ENCODE measurements around the gene MEI1. TPM values are rescaled to one million over a fixed set of nuclear protein-coding genes. Genes with fewer than 3 reads are reported as not detected.
A peak's percentile ranks its signal among the peaks of the same experiment; 100 is the strongest.

Gene MEI1
- total and polyA plus RNA-seq, 8 donors, result 1.6 to 15.2 (median 3.4) TPM; not detected in 2

DNA sequence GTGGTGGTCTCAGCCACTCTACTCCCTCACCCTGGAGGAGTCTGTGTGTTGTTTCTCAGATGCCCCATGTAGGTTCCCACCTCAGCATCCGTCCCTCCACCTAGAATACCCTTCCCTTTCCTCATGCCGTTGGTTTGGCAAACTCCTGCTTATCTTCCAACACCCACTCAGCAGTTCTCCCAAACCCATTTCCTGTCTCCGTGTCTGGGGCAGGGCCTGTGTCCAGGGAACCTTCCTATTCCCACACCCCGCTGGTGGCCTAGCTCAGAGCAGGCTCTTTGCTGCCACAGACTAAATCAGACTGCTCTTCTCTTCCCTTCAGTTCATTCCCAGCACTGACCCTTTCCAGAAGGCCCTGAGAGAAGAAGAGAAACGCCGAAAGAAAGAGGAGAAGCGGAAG lies 126.1 kb downstream of the MEI1 start:
- Histone ChIP-seq H3K27ac (peak overlapping the region in 2 of 5 donors; percentile 2 to 6), H3K27me3 (no peaks in the 10 kb centered on the region)
- DNase-seq, result no peak

DNA sequence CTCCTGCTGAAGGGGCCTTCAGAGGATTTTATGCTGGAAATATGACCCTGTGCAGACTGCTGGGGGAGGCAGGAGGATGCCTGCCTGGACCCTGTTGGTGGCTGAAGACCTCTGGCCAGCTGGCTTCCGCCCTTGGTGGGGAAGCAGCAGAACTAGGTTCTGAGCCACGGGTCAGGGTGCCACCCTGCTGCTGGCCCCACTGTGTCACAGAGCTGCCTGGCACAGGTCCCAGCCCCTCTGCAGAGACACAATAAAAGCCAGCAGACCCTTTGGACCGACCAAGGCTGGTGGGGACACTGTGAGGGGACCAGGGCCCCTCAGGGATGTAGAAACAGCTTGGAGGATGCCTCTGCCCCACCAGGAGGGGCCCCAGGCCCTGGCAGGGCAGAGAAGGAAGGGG lies 126.7 kb downstream of the MEI1 start:
- H3K27me3 ChIP-seq, result no peaks in the 10 kb centered on the region
- WGBS, 5 donors, result 46 to 80% (median 58%) methylated on average over 2 to 3 of the region's 3 CpGs
- H3K27ac ChIP-seq, result peak overlapping the region in 3 of 5 donors; percentile 2 to 6 (median 4)
- no peak for DNase-seq
- no peaks in the 10 kb centered on the region for H3K9me3 ChIP-seq
- H3K4me1 ChIP-seq, result peaks cover 22 to 39% (median 25%) of the 10 kb centered on the region in 4 donors
- TF ChIP-seq, protein P1, sequence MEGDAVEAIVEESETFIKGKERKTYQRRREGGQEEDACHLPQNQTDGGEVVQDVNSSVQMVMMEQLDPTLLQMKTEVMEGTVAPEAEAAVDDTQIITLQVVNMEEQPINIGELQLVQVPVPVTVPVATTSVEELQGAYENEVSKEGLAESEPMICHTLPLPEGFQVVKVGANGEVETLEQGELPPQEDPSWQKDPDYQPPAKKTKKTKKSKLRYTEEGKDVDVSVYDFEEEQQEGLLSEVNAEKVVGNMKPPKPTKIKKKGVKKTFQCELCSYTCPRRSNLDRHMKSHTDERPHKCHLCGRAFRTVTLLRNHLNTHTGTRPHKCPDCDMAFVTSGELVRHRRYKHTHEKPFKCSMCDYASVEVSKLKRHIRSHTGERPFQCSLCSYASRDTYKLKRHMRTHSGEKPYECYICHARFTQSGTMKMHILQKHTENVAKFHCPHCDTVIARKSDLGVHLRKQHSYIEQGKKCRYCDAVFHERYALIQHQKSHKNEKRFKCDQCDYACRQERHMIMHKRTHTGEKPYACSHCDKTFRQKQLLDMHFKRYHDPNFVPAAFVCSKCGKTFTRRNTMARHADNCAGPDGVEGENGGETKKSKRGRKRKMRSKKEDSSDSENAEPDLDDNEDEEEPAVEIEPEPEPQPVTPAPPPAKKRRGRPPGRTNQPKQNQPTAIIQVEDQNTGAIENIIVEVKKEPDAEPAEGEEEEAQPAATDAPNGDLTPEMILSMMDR (IDR thresholded peaks at IDR 0.05), result no peak
- intact Hi-C loops (cut with DNase I; ENCODE audit: low total_unique reads), result no loop called here
- H3K4me3 ChIP-seq, result no peak overlapping the region
- peaks cover 0 to 9% (median 8%) of the 10 kb centered on the region in 4 donors for H3K36me3 ChIP-seq

More for the DNA sequence above, 126.1 kb downstream of the MEI1 start:
- H3K36me3 ChIP-seq, result peaks cover 0 to 10% (median 9%) of the 10 kb centered on the region in 4 donors
- 58 to 64% (median 61%) methylated on average over 7 of the region's 7 CpGs for WGBS, 5 donors
- intact Hi-C loops (cut with DNase I; ENCODE audit: low total_unique reads), result no loop called here
- H3K4me3 ChIP-seq, result no peak overlapping the region
- no peaks in the 10 kb centered on the region for H3K9me3 ChIP-seq
- TF ChIP-seq POLR2AphosphoS5 (IDR thresholded peaks at IDR 0.05) (no peak), POLR2A (IDR thresholded peaks at IDR 0.05) (no peak), EP300 (IDR thresholded peaks at IDR 0.05) (no peak)
- TF ChIP-seq, protein P1 (IDR thresholded peaks at IDR 0.05), result no peak
- peaks cover 22 to 39% (median 25%) of the 10 kb centered on the region in 4 donors for H3K4me1 ChIP-seq

DNA sequence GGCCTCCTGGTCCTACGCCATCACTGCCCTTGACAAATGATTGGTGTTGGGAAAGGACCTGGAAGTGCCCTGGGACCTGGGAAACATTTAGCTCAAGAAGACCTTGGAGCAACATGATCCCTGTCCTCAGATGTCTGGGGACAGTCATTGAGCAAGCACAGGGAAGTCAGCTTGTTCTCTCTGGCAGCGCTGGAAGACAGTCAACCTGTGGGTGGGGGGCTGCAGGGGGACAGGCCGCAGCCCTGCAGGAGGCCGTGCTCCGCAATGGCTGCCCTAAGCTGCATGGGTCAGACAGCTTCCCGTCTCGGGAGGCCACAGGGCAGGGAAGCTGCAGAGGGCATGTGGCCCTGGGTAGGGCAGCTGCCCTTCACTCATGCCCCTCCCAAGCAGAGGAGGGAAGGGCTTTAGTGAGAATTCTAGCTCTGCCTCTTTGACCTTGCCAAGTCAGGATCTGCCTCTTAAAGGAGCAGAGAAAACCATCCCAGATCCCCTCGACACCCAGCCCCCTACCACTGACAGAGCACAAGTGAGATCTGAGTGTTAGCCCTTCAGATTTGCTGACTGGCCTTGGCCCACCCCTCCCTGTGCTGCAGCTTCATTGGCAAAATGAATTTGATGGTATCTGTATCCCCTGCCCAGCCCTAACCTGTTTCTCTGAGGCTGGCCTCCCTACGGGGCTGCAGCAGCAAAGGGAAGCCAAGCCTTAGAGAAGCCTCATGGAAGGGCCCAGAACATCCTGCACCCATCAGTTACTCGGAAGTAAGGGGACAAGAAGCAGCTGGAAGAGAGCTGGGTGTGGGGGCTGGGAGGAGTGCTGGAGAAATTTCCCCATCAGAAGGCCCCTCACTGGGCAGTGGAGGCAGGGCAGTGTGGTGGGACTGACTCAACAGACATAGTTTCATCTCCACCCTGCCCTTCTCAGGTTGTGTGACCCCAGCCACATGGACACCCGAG lies 127.4 kb downstream of the MEI1 start:
- TF ChIP-seq, protein P1 (IDR thresholded peaks at IDR 0.05), result no peak
- TF ChIP-seq POLR2AphosphoS5 (IDR thresholded peaks at IDR 0.05) (no peak), EP300 (IDR thresholded peaks at IDR 0.05) (no peak), POLR2A (IDR thresholded peaks at IDR 0.05) (no peak)
- WGBS, 5 donors, result 56 to 69% (median 65%) methylated on average over 6 to 11 of the region's 11 CpGs
- Histone ChIP-seq H3K36me3 (peaks cover 0 to 9% (median 8%) of the 10 kb centered on the region in 4 donors), H3K27ac (peak overlapping the region in 3 of 5 donors; percentile 2 to 6 (median 4)), H3K9me3 (no peaks in the 10 kb centered on the region), H3K4me1 (peaks cover 26 to 45% (median 29%) of the 10 kb centered on the region in 4 donors), H3K4me3 (no peak overlapping the region), H3K27me3 (no peaks in the 10 kb centered on the region)
- intact Hi-C loops (cut with DNase I; ENCODE audit: low total_unique reads), result no loop called here
- DNase-seq, result no peak

DNA sequence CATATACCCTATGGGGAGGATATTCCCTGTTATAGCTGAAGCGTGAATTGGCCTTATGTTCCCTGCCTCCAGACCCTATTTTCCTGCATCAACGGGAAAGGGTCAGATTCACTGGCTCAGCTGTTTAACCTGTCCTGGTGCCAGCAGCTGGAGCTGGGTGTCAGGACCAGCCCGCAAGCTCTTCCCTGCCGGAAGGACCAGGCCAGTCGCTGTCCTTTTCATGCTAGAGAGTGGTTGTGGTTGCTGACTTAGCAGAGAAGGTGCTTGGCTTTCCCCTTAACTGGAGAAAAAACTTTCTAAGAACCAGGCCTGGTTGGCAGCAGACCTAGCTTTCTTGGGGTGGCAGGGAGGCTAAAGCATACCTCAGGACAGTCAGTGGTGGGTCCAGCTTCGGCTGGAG lies 128.4 kb downstream of the MEI1 start:
- no peaks in the 10 kb centered on the region for H3K9me3 ChIP-seq
- 79 to 90% (median 87%) methylated on average over 6 of the region's 6 CpGs for WGBS, 5 donors
- H3K27me3 ChIP-seq, result no peaks in the 10 kb centered on the region
- peak overlapping the region in 2 of 5 donors; percentile 13 to 58 for H3K27ac ChIP-seq
- TF ChIP-seq EP300 (IDR thresholded peaks at IDR 0.05), result no peak
- TF ChIP-seq POLR2AphosphoS5 (IDR thresholded peaks at IDR 0.05), result no peak
- no peak for TF ChIP-seq POLR2A (IDR thresholded peaks at IDR 0.05)
- TF ChIP-seq, protein P1 (IDR thresholded peaks at IDR 0.05), result no peak
- intact Hi-C loops (cut with DNase I; ENCODE audit: low total_unique reads), result no loop called here
- peaks cover 0 to 9% (median 8%) of the 10 kb centered on the region in 4 donors for H3K36me3 ChIP-seq
- no peak overlapping the region for H3K4me3 ChIP-seq
- no peak for DNase-seq
- peaks cover 28 to 46% (median 32%) of the 10 kb centered on the region in 4 donors for H3K4me1 ChIP-seq

All from stomach (tissue), 9 donors.